GM10266 (cell line): ENCODE data around the gene CERS6.
A peak's percentile ranks its signal among the peaks of the same experiment; 100 is the strongest.

Experiments
- DNase-seq: peaks from one replicate; pipeline ENCODE4 v3.0.0; 2012; ENCODE audit errors: extremely low spot score
- TF ChIP-seq, protein P1 (sequence below): IDR thresholded peaks from 2 replicates; pipeline ENCODE4 v1.5.1; 2012; ENCODE audit warnings: mild to moderate bottlenecking, low read depth; ENCODE audit not compliant: control insufficient read depth, insufficient read depth; ENCODE audit errors: missing control alignments

Gene CERS6

DNA sequence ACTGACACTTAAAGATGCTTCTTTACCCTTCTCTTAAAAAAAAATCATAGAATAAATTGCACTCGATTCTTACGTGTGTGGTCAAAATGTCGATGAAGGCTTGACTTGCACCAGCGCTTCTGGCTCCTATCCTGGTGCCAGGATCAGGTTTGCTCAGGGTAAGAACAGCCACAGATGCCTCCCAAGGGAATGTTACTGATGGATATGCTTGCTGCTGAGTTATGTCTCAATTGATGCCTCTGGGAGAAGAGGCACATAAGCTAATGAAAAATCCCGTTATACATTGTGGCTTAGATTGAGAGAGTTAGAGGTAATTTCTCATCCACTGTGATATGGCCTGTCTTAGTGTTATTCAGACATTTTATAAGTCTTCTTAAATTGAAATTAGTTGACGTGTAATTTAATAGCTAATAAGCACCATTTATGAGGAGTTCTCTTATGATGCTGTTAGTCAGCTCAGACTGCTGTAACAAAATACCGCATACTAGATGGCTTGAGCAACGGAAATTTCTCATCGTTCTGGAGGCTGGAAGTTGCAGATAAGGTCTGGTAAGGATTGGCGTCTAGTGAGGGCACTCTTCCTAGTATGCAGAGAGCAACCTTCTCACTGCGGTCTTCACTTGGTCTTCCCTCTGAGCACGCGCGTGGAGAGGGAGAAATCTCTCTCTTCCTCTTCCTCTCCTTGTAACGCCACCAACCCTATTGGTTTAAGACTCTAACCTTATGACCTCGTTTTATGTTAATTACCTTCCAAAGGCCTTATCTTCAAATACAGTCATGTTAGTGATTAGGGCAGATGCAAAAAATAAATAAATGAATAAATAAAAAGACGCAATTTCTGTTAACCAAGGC, 229.8 kb downstream of the CERS6 start:
- no peak for DNase-seq
- TF ChIP-seq, protein P1, sequence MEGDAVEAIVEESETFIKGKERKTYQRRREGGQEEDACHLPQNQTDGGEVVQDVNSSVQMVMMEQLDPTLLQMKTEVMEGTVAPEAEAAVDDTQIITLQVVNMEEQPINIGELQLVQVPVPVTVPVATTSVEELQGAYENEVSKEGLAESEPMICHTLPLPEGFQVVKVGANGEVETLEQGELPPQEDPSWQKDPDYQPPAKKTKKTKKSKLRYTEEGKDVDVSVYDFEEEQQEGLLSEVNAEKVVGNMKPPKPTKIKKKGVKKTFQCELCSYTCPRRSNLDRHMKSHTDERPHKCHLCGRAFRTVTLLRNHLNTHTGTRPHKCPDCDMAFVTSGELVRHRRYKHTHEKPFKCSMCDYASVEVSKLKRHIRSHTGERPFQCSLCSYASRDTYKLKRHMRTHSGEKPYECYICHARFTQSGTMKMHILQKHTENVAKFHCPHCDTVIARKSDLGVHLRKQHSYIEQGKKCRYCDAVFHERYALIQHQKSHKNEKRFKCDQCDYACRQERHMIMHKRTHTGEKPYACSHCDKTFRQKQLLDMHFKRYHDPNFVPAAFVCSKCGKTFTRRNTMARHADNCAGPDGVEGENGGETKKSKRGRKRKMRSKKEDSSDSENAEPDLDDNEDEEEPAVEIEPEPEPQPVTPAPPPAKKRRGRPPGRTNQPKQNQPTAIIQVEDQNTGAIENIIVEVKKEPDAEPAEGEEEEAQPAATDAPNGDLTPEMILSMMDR = no peak

DNA sequence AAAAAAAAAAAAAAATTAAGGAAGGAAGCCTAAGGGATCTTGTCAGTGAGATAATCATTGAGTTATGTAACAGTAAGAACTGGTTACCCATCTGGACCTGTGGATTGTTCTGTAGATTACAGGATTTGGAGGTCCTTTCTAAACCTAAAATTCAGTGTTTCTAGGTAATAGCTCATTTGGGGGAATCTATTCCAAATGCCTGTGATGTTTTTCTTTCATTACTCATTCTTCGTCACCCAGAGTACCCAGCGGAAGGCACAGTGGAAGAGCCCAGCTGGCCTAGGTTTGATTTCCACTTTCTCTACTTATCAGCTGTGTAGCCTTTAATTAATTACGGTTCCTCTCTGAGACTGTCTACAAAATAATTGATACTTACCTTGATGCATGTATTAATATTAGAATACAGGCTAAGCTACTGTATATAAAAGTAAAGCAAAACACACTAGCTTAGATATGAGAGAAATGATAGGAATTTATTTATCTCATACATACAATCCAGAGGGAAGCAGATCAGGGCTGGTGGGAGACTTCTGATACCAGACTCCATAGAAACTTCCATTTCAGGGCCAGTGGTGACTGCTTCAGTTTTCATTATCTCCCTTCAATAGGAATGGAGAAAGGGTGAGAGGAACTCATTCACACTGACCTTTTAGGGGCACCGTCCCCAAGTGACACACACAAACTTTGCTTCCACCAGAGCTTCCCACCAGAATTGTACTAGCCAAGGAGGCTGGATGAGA, 230.6 kb downstream of the CERS6 start:
- no peak for DNase-seq
- TF ChIP-seq, protein P1 = no peak

DNA sequence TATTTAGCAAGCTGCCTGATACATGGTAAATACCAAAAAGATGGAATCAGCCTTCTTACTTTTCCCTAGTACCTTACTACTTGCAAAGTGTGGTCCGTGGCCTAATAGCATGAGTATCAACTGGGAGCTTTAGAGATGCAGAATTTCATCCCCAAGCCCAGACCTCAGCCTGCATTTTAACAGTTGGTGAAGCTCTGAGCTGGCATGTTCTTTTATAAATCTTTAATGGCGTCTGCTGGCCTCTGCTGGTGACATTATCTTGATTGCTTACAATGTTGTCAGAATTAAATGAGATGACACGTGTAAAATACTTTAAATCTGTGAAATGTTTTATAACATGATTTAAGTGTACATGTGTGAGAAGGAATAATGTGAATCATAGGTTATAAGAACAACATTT, 231.2 kb downstream of the CERS6 start:
- TF ChIP-seq, protein P1 = peak; percentile 27
- DNase-seq = no peak

DNA sequence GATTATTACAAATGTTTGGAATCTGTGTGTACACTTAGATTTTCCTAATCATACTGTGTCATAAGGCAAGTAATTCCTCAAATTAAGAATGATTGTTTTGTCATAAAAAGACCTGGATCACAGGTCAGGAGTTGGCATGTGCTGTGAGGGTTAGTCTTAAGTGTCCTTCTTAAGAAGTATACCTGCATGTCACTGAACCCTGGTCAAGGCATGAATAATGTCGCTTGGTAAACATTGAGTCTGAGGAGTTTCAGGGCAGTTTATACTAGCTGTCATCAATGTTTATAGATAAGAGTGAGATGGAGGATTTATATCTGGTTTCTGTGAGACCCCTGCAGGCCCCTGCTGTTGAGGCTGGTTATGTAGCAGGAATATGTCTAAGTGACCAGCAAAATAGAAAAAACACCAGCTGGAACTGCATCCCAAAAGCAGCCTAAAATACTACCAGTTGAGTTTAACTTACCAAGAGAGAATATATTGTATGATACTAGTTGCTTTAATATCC, 234.4 kb downstream of the CERS6 start:
- TF ChIP-seq, protein P1 = no peak
- DNase-seq = no peak

DNA sequence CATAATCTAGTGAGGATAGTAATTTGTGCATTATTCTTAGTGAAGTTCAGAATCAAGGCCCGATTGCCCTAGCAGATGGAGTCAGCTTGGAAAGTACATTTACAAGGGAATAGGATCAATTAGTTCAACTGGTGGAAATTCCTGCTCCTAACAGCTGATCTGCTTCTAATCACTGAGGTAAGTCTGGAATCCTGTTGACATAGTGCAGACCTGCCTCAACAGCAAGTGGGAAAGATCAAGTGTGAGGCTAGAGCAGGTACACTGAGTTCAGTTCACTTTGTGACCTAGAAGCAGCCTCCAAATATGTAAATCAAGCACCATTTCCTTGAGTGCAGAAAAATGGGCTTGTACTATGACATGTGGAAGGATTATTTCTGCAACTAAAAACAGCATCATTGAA, 235.1 kb downstream of the CERS6 start:
- TF ChIP-seq, protein P1 = no peak
- DNase-seq = no peak

DNA sequence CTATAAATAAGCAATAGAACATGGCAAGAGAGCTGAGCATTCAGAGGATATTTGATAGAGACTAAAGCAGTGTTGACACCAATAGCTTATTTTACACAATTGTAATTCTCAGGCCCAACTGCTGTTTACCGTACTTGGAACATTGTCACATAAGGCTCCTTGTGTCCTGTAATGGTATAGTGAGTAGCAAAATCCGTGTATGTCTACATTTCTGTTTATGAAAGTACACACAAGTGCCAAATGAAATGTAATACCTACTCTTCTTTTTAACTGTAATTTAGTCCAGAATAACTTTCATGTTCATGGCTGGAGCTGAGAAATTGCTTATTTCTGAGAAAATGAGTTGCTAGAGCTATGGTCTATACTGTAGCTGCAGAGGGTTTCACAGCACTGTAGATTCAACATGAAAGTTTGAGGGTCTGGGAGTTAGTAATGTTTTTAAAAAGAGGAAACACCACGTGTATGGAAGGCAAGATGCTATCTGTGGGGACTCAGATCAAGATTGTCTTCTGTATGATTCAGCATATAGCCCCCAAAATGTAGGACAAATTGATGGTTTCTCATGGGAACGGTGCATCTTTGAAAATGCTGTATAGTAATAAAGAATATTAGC, 236.2 kb downstream of the CERS6 start:
- TF ChIP-seq, protein P1 = no peak

More for the DNA sequence above, 236.2 kb downstream of the CERS6 start:
- no peak for DNase-seq
